ENCODE data around the gene ITIH3.

ITIH3 gene

GRCh38 chr3:52813810-52814209 is 19.2 kb downstream of the ITIH3 start:
- Histone ChIP-seq H2AFZ (ENCODE audit: low read depth, low read length) (no peak overlapping the region), H3K4me3 (ENCODE audit: low read length) (no peak overlapping the region), H3K9me3 (ENCODE audit: low read length) (no peaks in the 10 kb centered on the region), H3K4me1 (ENCODE audit: insufficient read depth, low read length) (peaks cover 3% of the 10 kb centered on the region), H3K27me3 (ENCODE audit: insufficient read depth, low read length) (no peaks in the 10 kb centered on the region), H3K36me3 (ENCODE audit: insufficient read depth, low read length) (no peaks in the 10 kb centered on the region)

- no peak overlapping the region for H2AFZ ChIP-seq (ENCODE audit: low read depth, low read length)
- H3K36me3 ChIP-seq (ENCODE audit: insufficient read depth, low read length) = no peaks in the 10 kb centered on the region
- no peaks in the 10 kb centered on the region for H3K9me3 ChIP-seq (ENCODE audit: low read length)
- no peaks in the 10 kb centered on the region for H3K27me3 ChIP-seq (ENCODE audit: insufficient read depth, low read length)
- H3K4me3 ChIP-seq (ENCODE audit: low read length) = no peak overlapping the region
- H3K4me1 ChIP-seq (ENCODE audit: insufficient read depth, low read length) = peaks cover 3% of the 10 kb centered on the region
Measured at GRCh38 chr3:52816199-52816598, 21.6 kb downstream of the ITIH3 start.

GRCh38 chr3:52816654-52817053 is 22.1 kb downstream of the ITIH3 start:
- no peak overlapping the region for H3K4me3 ChIP-seq (ENCODE audit: low read length)
- no peaks in the 10 kb centered on the region for H3K36me3 ChIP-seq (ENCODE audit: insufficient read depth, low read length)

GRCh38 chr3:52817221-52817620 is 22.6 kb downstream of the ITIH3 start:
- H3K9me3 ChIP-seq (ENCODE audit: low read length) = no peaks in the 10 kb centered on the region
- H3K27me3 ChIP-seq (ENCODE audit: insufficient read depth, low read length) = no peaks in the 10 kb centered on the region
- H3K4me1 ChIP-seq (ENCODE audit: insufficient read depth, low read length) = peaks cover 3% of the 10 kb centered on the region
- H3K36me3 ChIP-seq (ENCODE audit: insufficient read depth, low read length) = no peaks in the 10 kb centered on the region
- H2AFZ ChIP-seq (ENCODE audit: low read depth, low read length) = no peak overlapping the region
- H3K4me3 ChIP-seq (ENCODE audit: low read length) = no peak overlapping the region

More at GRCh38 chr3:52816654-52817053, 22.1 kb downstream of the ITIH3 start:
- H2AFZ ChIP-seq (ENCODE audit: low read depth, low read length) = no peak overlapping the region
- H3K27me3 ChIP-seq (ENCODE audit: insufficient read depth, low read length) = no peaks in the 10 kb centered on the region
- no peaks in the 10 kb centered on the region for H3K9me3 ChIP-seq (ENCODE audit: low read length)
- peaks cover 3% of the 10 kb centered on the region for H3K4me1 ChIP-seq (ENCODE audit: insufficient read depth, low read length)

GRCh38 chr3:52817860-52818259 is 23.3 kb downstream of the ITIH3 start:
- H2AFZ ChIP-seq (ENCODE audit: low read depth, low read length) = no peak overlapping the region
- no peaks in the 10 kb centered on the region for H3K9me3 ChIP-seq (ENCODE audit: low read length)
- H3K4me1 ChIP-seq (ENCODE audit: insufficient read depth, low read length) = peaks cover 3% of the 10 kb centered on the region
- H3K4me3 ChIP-seq (ENCODE audit: low read length) = no peak overlapping the region
- no peaks in the 10 kb centered on the region for H3K27me3 ChIP-seq (ENCODE audit: insufficient read depth, low read length)
- no peaks in the 10 kb centered on the region for H3K36me3 ChIP-seq (ENCODE audit: insufficient read depth, low read length)

GRCh38 chr3:52819936-52820335 is 25.3 kb downstream of the ITIH3 start:
- Histone ChIP-seq H3K4me1 (ENCODE audit: insufficient read depth, low read length) (peaks cover 3% of the 10 kb centered on the region), H3K4me3 (ENCODE audit: low read length) (no peak overlapping the region), H3K9me3 (ENCODE audit: low read length) (no peaks in the 10 kb centered on the region), H3K36me3 (ENCODE audit: insufficient read depth, low read length) (no peaks in the 10 kb centered on the region), H2AFZ (ENCODE audit: low read depth, low read length) (no peak overlapping the region), H3K27me3 (ENCODE audit: insufficient read depth, low read length) (no peaks in the 10 kb centered on the region)

- no peaks in the 10 kb centered on the region for H3K27me3 ChIP-seq (ENCODE audit: insufficient read depth, low read length)
- H3K9me3 ChIP-seq (ENCODE audit: low read length) = no peaks in the 10 kb centered on the region
- no peak overlapping the region for H2AFZ ChIP-seq (ENCODE audit: low read depth, low read length)
- H3K4me1 ChIP-seq (ENCODE audit: insufficient read depth, low read length) = peaks cover 3% of the 10 kb centered on the region
- no peaks in the 10 kb centered on the region for H3K36me3 ChIP-seq (ENCODE audit: insufficient read depth, low read length)
- H3K4me3 ChIP-seq (ENCODE audit: low read length) = no peak overlapping the region
Measured at GRCh38 chr3:52820736-52821135, 26.1 kb downstream of the ITIH3 start.

GRCh38 chr3:52822363-52822762 is 27.8 kb downstream of the ITIH3 start:
- no peak overlapping the region for H2AFZ ChIP-seq (ENCODE audit: low read depth, low read length)
- H3K9me3 ChIP-seq (ENCODE audit: low read length) = no peaks in the 10 kb centered on the region
- H3K4me3 ChIP-seq (ENCODE audit: low read length) = no peak overlapping the region
- H3K27me3 ChIP-seq (ENCODE audit: insufficient read depth, low read length) = no peaks in the 10 kb centered on the region
- no peaks in the 10 kb centered on the region for H3K4me1 ChIP-seq (ENCODE audit: insufficient read depth, low read length)
- no peaks in the 10 kb centered on the region for H3K36me3 ChIP-seq (ENCODE audit: insufficient read depth, low read length)

GRCh38 chr3:52824037-52824436 is 29.4 kb downstream of the ITIH3 start:
- H2AFZ ChIP-seq (ENCODE audit: low read depth, low read length) = no peak overlapping the region
- H3K27me3 ChIP-seq (ENCODE audit: insufficient read depth, low read length) = no peaks in the 10 kb centered on the region
- H3K36me3 ChIP-seq (ENCODE audit: insufficient read depth, low read length) = no peaks in the 10 kb centered on the region
- H3K4me3 ChIP-seq (ENCODE audit: low read length) = no peak overlapping the region
- H3K4me1 ChIP-seq (ENCODE audit: insufficient read depth, low read length) = no peaks in the 10 kb centered on the region
- H3K9me3 ChIP-seq (ENCODE audit: low read length) = no peaks in the 10 kb centered on the region

GRCh38 chr3:52827441-52827840 is 32.8 kb downstream of the ITIH3 start:
- Histone ChIP-seq H3K9me3 (ENCODE audit: low read length) (no peaks in the 10 kb centered on the region), H3K36me3 (ENCODE audit: insufficient read depth, low read length) (no peaks in the 10 kb centered on the region), H3K27me3 (ENCODE audit: insufficient read depth, low read length) (no peaks in the 10 kb centered on the region), H3K4me1 (ENCODE audit: insufficient read depth, low read length) (no peaks in the 10 kb centered on the region), H2AFZ (ENCODE audit: low read depth, low read length) (no peak overlapping the region), H3K4me3 (ENCODE audit: low read length) (no peak overlapping the region)

GRCh38 chr3:52827866-52828376 is 33.3 kb downstream of the ITIH3 start:
- no peak overlapping the region for H2AFZ ChIP-seq (ENCODE audit: low read depth, low read length)
- H3K4me3 ChIP-seq (ENCODE audit: low read length) = no peak overlapping the region
- no peaks in the 10 kb centered on the region for H3K36me3 ChIP-seq (ENCODE audit: insufficient read depth, low read length)
- H3K9me3 ChIP-seq (ENCODE audit: low read length) = no peaks in the 10 kb centered on the region
- no peaks in the 10 kb centered on the region for H3K4me1 ChIP-seq (ENCODE audit: insufficient read depth, low read length)
- no peaks in the 10 kb centered on the region for H3K27me3 ChIP-seq (ENCODE audit: insufficient read depth, low read length)

- no peaks in the 10 kb centered on the region for H3K36me3 ChIP-seq (ENCODE audit: insufficient read depth, low read length)
- no peak overlapping the region for H3K4me3 ChIP-seq (ENCODE audit: low read length)
- no peaks in the 10 kb centered on the region for H3K9me3 ChIP-seq (ENCODE audit: low read length)
- H2AFZ ChIP-seq (ENCODE audit: low read depth, low read length) = no peak overlapping the region
- H3K27me3 ChIP-seq (ENCODE audit: insufficient read depth, low read length) = no peaks in the 10 kb centered on the region
- H3K4me1 ChIP-seq (ENCODE audit: insufficient read depth, low read length) = peaks cover 8% of the 10 kb centered on the region
Measured at GRCh38 chr3:52829482-52829881, 34.9 kb downstream of the ITIH3 start.

GRCh38 chr3:52829906-52830463 is 35.4 kb downstream of the ITIH3 start:
- Histone ChIP-seq H2AFZ (ENCODE audit: low read depth, low read length) (no peak overlapping the region), H3K4me3 (ENCODE audit: low read length) (no peak overlapping the region)

More at GRCh38 chr3:52829906-52830463, 35.4 kb downstream of the ITIH3 start:
- Histone ChIP-seq H3K4me1 (ENCODE audit: insufficient read depth, low read length) (peaks cover 13% of the 10 kb centered on the region), H3K27me3 (ENCODE audit: insufficient read depth, low read length) (no peaks in the 10 kb centered on the region), H3K36me3 (ENCODE audit: insufficient read depth, low read length) (no peaks in the 10 kb centered on the region), H3K9me3 (ENCODE audit: low read length) (no peaks in the 10 kb centered on the region)
